ENCODE results near the gene CXCL3. TPM values are rescaled to one million over a fixed set of nuclear protein-coding genes. Genes with fewer than 3 reads are reported as not detected.

The CXCL3 gene
- polyA plus RNA-seq, 2 of the 4 experiments (the other 2 are of a cell fraction), result 5.1 to 17.9 TPM

GRCh38 chr4:74059161-74059829 lies 20.8 kb upstream of the CXCL3 start:
- peak overlapping the region; percentile 43 to 62; a peak in 5 of 6 replicates for H3K27ac ChIP-seq

GRCh38 chr4:74058048-74058651 lies 19.7 kb upstream of the CXCL3 start:
- DNase-seq (ENCODE audit: low read depth in 1 of 2, low spot score in 1 of 2) (no peak), ATAC-seq (no peak), FAIRE-seq (no peak)
- no peak for TF ChIP-seq ZC3H11A (IDR thresholded peaks at IDR 0.05)
- no peak for TF ChIP-seq CTCF (IDR thresholded peaks at IDR 0.05)
- no peak for TF ChIP-seq SMC3 (IDR thresholded peaks at IDR 0.05)
- TF ChIP-seq HOXB13 (CRISPR knock-in tag; IDR thresholded peaks at IDR 0.05; ENCODE audit: low read depth), result no peak
- no peak for TF ChIP-seq TFCP2L1 (CRISPR knock-in tag; IDR thresholded peaks at IDR 0.05)
- TF ChIP-seq POLR2AphosphoS2 (conservative IDR thresholded peaks at IDR 0.05; ENCODE audit: low read length), result no peak
- TF ChIP-seq RAD21 (conservative IDR thresholded peaks at IDR 0.05 in 1 of 2, IDR thresholded peaks at IDR 0.05 in 1 of 2), result no peak
- TF ChIP-seq REST (IDR thresholded peaks at IDR 0.05), result no peak
- no peak for TF ChIP-seq NFE2L2 (conservative IDR thresholded peaks at IDR 0.05; ENCODE audit: low read length)
- TF ChIP-seq ZNF302 (CRISPR knock-in tag; IDR thresholded peaks at IDR 0.05), result no peak
- TF ChIP-seq USF2 (IDR thresholded peaks at IDR 0.05), result no peak
- TF ChIP-seq E2F6 (IDR thresholded peaks at IDR 0.05; ENCODE audit: borderline replicate concordance, low read depth), result no peak
- TF ChIP-seq ZFP36 (IDR thresholded peaks at IDR 0.05; ENCODE audit: borderline replicate concordance, partially characterized antibody), result no peak
- TF ChIP-seq FOXS1 (CRISPR knock-in tag; IDR thresholded peaks at IDR 0.05), result no peak
- no peak for TF ChIP-seq EHF (CRISPR knock-in tag; IDR thresholded peaks at IDR 0.05)
- no peak for TF ChIP-seq RFX5 (IDR thresholded peaks at IDR 0.05)
- no peak for TF ChIP-seq RNF2 (IDR thresholded peaks at IDR 0.05; ENCODE audit: borderline replicate concordance, low read depth)
- TF ChIP-seq MAZ (IDR thresholded peaks at IDR 0.05; ENCODE audit: borderline replicate concordance, low read depth, low read length), result no peak
- TF ChIP-seq RCOR1 (IDR thresholded peaks at IDR 0.05; ENCODE audit: low read depth, low read length), result no peak
- TF ChIP-seq ZSCAN20 (CRISPR knock-in tag; IDR thresholded peaks at IDR 0.05), result no peak
- H3K4me3 ChIP-seq, result no peak overlapping the region
- H3K27ac ChIP-seq, result peak overlapping the region; percentile 85 to 87
- POLR2A ChIA-PET, result no interaction called here
- H3K9me3 ChIP-seq, result peaks cover 15% of the 10 kb centered on the region; the same call in 2 of the 3 replicates
- 95% methylated on average over 4 of the region's 4 CpGs for WGBS (ENCODE audit: missing lambda C conversion rate)
- no peak overlapping the region for H3K4me2 ChIP-seq
- H3K4me1 ChIP-seq, result peaks cover 37% of the 10 kb centered on the region
- CTCF ChIA-PET, result interaction anchor here (0.6 to 2.9 kb wide), 2 partner anchors 20 to 86 kb away, joined by 3 to 17 read pairs; partner anchors contain the start of gene CXCL3

More at GRCh38 chr4:74059161-74059829, 20.8 kb upstream of the CXCL3 start:
- Histone ChIP-seq H3K4me2 (no peak overlapping the region), H3K9me3 (peaks cover 15% of the 10 kb centered on the region; the same call in 2 of the 3 replicates), H3K4me1 (peaks cover 48% of the 10 kb centered on the region), H3K4me3 (no peak overlapping the region)
- ChIA-PET CTCF (no interaction called here), POLR2A (no interaction called here)
- TF ChIP-seq CBX2 (IDR thresholded peaks at IDR 0.05; ENCODE audit: borderline replicate concordance, low read depth) (no peak), ZSCAN20 (CRISPR knock-in tag; IDR thresholded peaks at IDR 0.05) (no peak), HOXB13 (CRISPR knock-in tag; IDR thresholded peaks at IDR 0.05; ENCODE audit: low read depth) (no peak), EHMT2 (IDR thresholded peaks at IDR 0.05; ENCODE audit: low read depth) (no peak), E2F6 (IDR thresholded peaks at IDR 0.05; ENCODE audit: borderline replicate concordance, low read depth) (no peak), USF2 (IDR thresholded peaks at IDR 0.05) (no peak), HOXA7 (CRISPR knock-in tag; IDR thresholded peaks at IDR 0.05) (no peak), RNF2 (IDR thresholded peaks at IDR 0.05; ENCODE audit: borderline replicate concordance, low read depth) (no peak), CHD4 (IDR thresholded peaks at IDR 0.05; ENCODE audit: borderline replicate concordance) (no peak)
- ATAC-seq (no peak), FAIRE-seq (no peak), DNase-seq (ENCODE audit: low read depth in 1 of 2, low spot score in 1 of 2) (no peak)
- WGBS (ENCODE audit: missing lambda C conversion rate), result 52% methylated on average over 2 of the region's 2 CpGs
